ENCODE results near the gene ZNF521.

The ZNF521 gene

GRCh38 chr18:25335676-25336075 is 16.3 kb downstream of the ZNF521 start:
- no peak for DNase-seq (ENCODE audit: low spot score)

DNA sequence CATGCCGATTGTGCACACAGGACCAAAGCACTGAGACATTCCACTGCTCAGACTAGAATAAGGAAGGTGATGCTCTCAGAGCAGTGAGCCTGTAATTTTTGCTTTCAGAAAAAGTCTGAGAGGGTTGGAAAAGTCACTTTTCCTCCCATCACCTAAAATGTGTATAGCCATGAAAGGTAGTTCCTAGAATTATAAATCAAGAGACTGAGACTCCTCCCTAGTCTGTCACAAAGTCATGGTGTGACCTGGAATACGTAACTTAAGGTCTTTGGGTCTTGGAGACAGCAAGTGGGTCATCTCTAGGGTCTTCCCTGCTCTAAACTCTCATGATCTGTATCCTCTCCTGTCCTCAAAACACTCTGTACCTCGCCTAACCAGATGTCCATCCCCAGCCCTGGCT is 16.9 kb downstream of the ZNF521 start:
- no peak for DNase-seq (ENCODE audit: low spot score)

DNA sequence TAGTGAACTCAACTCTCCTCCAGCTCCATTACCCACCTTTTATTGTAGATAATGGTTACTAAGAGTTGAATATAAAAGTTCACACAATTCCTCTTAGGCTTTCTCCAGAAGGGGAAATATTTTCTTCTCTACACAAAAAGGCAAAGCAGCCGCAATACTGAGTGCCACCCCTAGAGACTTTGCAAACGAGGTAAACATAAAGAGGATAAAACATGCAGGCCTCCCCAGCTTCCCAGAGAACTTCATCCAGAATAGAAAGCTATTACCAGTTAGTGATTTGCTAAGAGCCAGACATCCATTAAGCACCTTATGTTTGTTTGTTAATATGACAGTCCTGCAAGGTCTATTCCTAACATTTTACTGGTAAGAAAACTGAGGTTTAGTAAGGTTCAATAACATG is 17.4 kb downstream of the ZNF521 start:
- DNase-seq (ENCODE audit: low spot score) = no peak

GRCh38 chr18:25332002-25332401 is 20.0 kb downstream of the ZNF521 start:
- DNase-seq (ENCODE audit: low spot score) = no peak

DNA sequence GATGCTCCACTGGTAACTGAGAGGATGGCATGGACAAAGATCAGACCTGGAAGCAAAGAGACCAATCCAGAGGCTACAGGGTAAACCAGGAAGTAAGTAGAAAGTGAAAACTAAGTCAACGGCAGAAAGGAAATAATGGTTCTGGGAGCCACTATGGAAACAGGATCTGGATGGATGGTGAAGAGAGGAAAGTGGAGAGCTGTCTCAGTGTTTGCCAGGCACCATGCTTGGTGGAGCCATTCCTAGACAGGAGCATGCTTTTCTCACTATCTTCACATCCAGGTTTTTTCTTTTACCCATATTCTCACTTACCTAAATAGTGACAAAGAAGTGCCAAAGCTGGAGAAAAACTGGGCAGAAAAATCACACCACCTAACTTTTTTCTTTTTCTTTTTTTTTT is 22.2 kb downstream of the ZNF521 start:
- DNase-seq (ENCODE audit: low spot score) = no peak

GRCh38 chr18:25327584-25327983 is 24.4 kb downstream of the ZNF521 start:
- no peak for DNase-seq (ENCODE audit: low spot score)

- DNase-seq (ENCODE audit: low spot score) = no peak
Observed at GRCh38 chr18:25326361-25326952, 25.5 kb downstream of the ZNF521 start.

DNA sequence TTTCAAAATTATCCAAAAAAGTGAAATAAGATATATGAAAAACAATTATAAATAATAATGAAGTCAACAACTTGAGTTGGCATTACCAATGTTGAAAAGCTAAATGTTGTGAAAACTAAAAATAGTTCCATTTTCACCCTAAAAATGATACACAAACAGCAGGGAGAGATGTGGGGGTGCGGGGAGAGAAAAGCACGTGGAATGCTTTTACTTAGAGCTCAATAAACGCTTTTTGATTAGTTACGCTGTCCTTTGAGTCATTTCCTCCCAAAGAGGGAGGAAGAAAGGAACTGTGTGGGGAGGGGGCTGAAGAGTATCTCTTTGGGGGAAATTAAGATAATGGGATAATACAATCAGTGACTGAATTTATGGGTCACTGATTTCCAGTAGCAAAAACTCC is 29.2 kb downstream of the ZNF521 start:
- DNase-seq (ENCODE audit: low spot score) = no peak

DNA sequence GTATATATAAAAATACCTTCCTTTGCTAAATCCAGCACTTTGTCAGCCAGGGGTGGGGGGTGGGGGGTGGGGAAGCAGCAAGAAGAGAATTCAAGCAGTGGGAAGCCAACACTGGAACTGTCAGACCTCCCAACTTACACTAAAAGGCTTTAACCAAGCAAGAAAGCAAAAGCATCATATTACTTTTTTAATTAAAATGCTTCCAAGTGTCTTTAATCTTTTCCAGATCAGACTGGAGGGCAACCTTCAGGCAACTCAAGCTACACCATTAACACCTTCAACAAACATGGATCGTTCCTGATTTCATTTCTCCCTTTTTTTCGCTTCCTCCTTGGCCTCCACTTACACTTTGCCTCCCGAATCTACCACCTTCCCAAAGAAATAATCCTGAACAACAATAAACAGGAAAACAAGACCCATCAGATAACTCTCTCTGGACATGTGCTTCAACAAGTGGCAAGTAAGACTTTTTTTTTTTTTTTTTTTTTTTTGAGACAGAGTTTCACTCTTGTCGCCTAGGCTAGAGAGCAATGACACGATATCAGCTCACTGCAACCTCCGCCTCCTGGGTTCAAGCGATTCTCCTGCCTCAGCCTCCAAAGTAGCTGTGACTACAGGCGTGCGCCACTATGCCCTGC is 35.5 kb downstream of the ZNF521 start:
- no peak for DNase-seq (ENCODE audit: low spot score)

GRCh38 chr18:25314838-25315190 is 37.2 kb downstream of the ZNF521 start:
- DNase-seq (ENCODE audit: low spot score) = no peak

DNA sequence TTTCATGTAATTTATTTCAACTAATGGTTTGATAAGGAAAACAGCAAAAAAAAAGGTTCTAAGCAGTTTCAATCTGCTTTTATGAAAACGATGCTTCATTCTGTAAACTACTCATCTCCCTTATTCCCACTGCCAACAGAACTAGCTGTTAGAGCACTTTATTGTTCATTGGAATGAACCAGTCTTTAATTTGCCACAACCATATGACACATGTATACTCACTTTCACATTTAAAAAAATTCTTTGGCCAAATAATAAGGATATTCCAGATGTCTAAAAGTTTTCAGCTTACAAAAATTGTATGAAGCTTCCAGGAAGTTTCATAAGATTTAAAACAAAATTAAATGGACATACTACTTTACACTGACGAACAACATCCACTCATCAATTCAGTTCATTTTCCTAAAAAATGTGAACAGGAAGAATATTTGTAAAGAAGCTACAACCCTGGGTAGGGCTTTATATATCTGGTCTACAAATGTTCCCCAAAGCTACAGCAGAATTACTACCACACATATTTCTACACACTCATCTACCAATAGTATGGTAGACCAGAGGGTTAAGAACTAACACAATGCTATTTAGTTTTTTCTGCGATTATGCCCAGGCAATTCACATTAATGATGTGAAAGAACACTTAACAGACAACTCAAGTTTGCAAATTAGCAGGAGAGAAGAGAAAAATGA is 37.7 kb downstream of the ZNF521 start:
- DNase-seq (ENCODE audit: low spot score) = no peak

GRCh38 chr18:25313268-25313667 is 38.7 kb downstream of the ZNF521 start:
- DNase-seq (ENCODE audit: low spot score) = no peak

DNA sequence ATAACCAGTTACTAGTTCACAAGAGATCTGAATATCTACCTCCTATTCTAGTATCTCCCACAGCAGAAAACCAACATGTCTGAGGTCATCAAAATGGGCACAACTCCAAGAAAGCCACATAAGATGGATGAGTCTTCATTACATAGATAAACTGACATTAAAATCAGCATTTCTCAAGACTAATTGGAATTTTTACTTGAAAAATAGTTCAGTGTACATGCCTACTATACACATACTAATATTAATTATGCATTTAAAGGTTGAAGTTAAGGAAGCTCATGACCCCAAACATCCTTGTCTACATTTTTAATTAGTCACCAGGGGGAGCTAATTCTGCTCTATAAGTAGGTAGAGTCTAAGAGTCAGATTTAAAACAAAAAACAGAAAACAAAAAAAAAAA is 41.9 kb downstream of the ZNF521 start:
- no peak for DNase-seq (ENCODE audit: low spot score)

- DNase-seq (ENCODE audit: low spot score) = no peak
Observed at GRCh38 chr18:25308381-25308780, 43.6 kb downstream of the ZNF521 start.

GRCh38 chr18:25307192-25307591 is 44.8 kb downstream of the ZNF521 start:
- no peak for DNase-seq (ENCODE audit: low spot score)

DNA sequence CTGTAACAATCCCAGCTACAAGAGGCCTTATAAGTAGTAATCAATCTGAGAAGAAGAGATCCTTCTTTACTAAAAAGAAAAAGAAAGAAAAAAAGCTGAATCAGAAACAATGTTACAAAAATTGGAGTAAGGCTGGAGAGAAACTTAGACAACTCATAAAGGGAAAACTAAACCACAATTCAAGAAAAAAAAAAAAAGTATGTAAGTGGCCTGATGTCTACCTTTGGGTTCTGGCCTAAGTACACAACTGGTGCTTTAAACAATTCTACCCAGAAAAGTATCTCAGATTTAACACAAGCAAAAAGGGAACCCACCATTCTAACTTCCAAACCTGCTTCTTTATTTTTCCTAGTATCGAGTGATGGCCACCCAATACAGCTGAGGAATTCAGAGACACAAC is 45.3 kb downstream of the ZNF521 start:
- DNase-seq (ENCODE audit: low spot score) = no peak

DNA sequence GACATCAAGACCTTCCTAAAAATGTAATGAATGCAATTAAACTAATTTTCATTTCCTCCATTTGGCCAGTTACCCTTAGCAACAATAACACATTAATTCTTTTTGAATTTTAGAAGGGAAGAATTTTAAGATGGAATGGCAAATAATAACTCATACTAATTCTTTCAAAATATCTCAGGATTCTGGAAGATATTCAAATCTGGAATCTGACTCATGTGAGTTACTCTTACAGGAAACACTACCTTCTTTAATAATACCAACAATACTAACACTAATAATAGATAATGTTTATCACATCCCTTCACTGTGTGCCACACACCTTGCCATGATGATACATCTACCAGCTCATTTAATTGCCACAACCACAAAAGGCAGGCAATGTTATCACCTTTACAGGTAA is 46.4 kb downstream of the ZNF521 start:
- DNase-seq (ENCODE audit: low spot score) = no peak

DNA sequence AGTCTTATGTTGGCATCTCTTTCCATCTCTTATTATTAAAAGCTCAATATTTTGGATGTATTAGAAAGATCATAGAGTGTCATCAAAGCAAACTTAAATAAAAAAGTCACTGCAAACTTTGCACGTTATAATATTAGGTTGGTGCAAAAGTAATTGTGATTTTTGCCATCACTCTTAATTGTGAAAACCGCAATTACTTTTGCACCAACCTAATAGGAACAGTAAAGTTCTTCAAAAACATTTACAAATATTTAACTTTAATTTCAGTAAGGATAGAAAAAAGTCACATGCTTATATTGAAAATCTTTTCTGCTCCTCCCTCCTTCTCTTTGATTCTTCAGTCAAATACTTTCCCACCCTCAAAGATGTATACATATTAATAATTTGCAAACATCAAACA is 51.5 kb downstream of the ZNF521 start:
- DNase-seq (ENCODE audit: low spot score) = no peak

DNA sequence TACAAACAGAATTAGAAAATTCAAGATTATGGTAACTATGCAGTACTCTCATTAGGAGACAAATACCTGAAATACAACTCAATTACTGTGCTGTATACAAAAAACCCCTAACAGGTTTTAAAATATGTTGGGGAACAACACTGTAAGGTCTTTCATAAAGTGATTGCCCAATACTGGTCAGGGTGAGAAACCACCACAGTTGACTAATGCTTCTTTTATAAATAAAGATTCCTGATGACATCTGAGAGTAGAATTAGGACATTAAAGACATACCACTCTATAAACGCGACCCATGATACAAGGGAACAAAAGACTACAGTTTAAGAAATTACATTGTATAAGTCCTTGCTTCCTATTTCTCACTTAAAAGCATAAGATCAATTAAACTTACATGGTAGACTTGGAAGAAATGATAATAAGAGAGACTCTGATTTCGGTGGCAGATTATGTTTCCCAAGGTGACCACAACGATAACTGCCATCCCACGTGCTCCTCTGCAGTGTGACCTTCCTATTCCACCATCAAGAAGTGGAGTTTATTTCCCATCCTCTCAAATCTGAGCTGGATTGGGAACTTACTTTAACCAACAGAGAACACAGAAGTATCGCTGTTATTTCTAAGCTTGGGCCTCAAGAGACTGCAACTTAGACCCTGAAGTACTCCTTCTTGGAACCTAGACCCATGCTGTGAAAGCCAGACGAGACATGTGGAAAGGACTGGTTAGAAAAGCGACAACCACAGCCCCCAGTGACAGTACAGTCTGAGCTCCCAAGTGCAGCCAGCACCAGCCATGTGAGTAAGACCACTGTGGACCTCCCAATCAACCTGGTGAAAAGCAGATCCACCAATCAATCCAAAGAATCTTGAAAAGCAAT is 52.3 kb downstream of the ZNF521 start:
- no peak for DNase-seq (ENCODE audit: low spot score)

DNA sequence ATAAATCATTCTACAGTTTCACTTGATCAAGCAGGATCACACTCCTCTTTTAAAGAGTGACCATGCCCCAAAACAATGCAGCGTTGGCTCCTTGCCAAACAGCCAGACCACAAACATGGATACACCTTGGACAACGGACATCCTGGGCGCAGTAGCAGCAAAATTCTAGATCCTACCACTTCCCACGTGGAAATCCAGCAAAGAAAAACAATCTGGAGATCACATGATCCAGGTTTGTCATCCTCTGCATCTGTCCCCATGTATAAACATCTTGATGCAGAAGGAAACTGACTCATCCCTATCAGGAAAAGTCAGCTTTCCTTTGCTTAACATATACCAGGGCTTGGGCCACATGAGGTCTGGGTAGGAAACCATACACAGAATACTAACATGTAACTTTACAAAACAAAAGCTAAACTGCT is 53.1 kb downstream of the ZNF521 start:
- no peak for DNase-seq (ENCODE audit: low spot score)

DNA sequence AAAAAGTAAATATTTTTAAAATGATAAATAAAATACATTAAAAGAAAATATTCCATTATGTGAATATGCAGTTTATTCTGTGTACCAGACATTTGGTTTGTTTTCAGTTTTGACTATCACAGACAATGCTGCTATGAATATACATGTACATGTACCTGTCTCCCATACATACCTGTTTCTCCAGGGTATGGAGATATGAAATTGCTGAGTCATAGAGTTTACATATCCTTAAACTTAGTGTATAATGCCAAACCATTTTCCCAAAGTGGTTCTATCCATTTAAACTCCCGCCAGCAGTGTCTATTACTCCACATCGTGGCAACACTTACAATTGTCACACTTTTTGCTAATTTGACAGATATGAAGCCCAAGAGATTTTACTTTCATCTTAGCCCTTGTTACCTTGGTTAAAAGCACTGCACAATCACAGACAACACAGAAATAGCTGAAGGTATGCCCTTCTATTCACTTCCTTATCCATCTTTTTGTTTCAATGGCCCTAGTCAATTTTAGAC is 56.3 kb downstream of the ZNF521 start:
- no peak for DNase-seq (ENCODE audit: low spot score)

GRCh38 chr18:25291150-25291549 is 60.8 kb downstream of the ZNF521 start:
- DNase-seq (ENCODE audit: low spot score) = no peak

Measured in CD4-positive, alpha-beta T cell treated with Interleukin-2 at 100 ng/mL for 4 hours (primary cell).